ENCODE results near the gene ATP6V0B. TPM values are rescaled to one million over a fixed set of nuclear protein-coding genes. Genes with fewer than 3 reads are reported as not detected.

Gene ATP6V0B
- polyA plus RNA-seq, 4 donors, result 104 to 245 (median 161) TPM

DNA sequence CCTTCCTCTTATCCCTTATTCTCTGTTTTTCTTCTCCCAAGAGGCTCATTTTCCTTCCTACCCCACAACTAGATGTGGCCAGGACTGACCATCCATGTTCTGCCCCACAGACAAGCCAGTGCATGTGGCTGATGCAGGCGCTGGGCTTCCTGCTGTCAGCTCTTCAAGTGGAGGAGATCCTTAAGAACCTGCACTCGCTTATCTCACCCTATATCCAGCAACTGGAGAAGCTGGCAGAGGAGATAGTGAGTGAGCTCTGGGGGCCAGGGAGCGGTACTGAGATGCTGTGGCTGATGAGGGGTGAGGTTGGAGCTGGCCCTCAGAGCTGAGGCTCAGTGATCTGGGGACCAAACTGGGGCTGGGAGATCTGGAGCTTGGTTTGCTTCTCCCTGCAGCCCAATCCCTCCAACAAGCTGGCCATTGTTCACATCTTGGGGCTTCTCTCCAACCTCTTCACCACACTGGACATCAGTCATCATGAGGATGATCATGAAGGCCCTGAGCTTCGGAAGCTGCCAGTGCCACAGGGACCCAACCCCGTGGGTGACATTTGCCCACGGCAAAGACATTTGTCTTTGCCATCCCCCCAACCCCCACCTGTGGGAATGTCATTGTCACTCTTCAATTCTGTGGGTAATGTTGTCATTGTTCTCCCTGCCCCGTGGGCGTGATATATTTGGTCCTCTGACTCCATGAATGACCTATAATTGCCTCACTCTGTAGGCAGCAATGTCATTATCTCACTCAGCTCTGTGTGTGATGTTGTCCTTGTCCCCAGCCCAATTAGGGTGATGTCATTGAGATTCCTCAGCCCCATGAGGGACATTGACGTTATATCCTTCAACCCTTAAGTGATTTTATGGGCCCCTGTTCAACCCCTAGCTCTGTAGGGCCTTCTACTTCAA lies 16.2 kb upstream of the ATP6V0B start:
- Histone ChIP-seq H3K4me3 (ENCODE audit: low read depth in 1 of 3, low read length in 3 of 3) (no peak overlapping the region), H3K36me3 (ENCODE audit: control insufficient read depth in 3 of 3, insufficient read depth in 2 of 3, low read depth in 1 of 3, low read length in 3 of 3) (peaks cover 6 to 64% (median 12%) of the 10 kb centered on the region in 3 donors), H3K4me1 (ENCODE audit: control insufficient read depth in 3 of 3, insufficient read depth in 2 of 3, low read depth in 1 of 3, low read length in 2 of 3) (no peaks in the 10 kb centered on the region), H3K27me3 (ENCODE audit: control insufficient read depth in 3 of 3, insufficient read depth in 3 of 3, low read length in 3 of 3) (no peaks in the 10 kb centered on the region), H3K27ac (ENCODE audit: low read depth in 1 of 3, low read length in 2 of 3) (no peak overlapping the region), H3K9me3 (ENCODE audit: control insufficient read depth in 2 of 2, insufficient read depth in 1 of 2, low read depth in 1 of 2, low read length in 1 of 2) (no peaks in the 10 kb centered on the region)
- 90 to 93% (median 92%) methylated on average over 9 of the region's 9 CpGs for WGBS, 3 donors
- DNase-seq (no peak), FAIRE-seq (no peak)

DNA sequence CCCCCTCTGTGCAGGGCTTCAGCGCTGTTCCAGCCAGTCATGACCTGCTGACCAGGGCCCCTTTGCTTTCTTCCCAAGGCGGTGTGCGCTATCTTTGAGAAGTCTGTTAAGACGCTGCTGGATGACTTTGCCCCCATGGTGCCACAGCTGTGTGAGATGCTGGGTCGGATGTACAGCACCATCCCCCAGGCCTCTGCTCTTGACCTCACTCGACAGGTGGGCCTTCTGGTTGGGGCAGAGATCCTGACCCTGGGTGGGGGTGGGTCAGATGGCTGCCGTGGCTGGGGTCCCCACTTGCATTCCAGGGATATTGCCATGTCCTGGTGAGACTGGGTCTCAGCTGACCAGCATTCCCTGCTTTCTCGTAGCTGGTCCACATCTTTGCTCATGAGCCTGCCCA lies 14.0 kb upstream of the ATP6V0B start:
- Histone ChIP-seq H3K36me3 (ENCODE audit: control insufficient read depth in 3 of 3, insufficient read depth in 2 of 3, low read depth in 1 of 3, low read length in 3 of 3) (peaks cover 6 to 76% (median 12%) of the 10 kb centered on the region in 3 donors), H3K4me3 (ENCODE audit: low read depth in 1 of 3, low read length in 3 of 3) (no peak overlapping the region), H3K9me3 (ENCODE audit: control insufficient read depth in 2 of 2, insufficient read depth in 1 of 2, low read depth in 1 of 2, low read length in 1 of 2) (no peaks in the 10 kb centered on the region), H3K27ac (ENCODE audit: low read depth in 1 of 3, low read length in 2 of 3) (no peak overlapping the region), H3K27me3 (ENCODE audit: control insufficient read depth in 3 of 3, insufficient read depth in 3 of 3, low read length in 3 of 3) (no peaks in the 10 kb centered on the region), H3K4me1 (ENCODE audit: control insufficient read depth in 3 of 3, insufficient read depth in 2 of 3, low read depth in 1 of 3, low read length in 2 of 3) (no peaks in the 10 kb centered on the region)
- no peak for FAIRE-seq
- WGBS, 3 donors, result 94 to 96% (median 95%) methylated on average over 8 of the region's 8 CpGs
- DNase-seq, result no peak

DNA sequence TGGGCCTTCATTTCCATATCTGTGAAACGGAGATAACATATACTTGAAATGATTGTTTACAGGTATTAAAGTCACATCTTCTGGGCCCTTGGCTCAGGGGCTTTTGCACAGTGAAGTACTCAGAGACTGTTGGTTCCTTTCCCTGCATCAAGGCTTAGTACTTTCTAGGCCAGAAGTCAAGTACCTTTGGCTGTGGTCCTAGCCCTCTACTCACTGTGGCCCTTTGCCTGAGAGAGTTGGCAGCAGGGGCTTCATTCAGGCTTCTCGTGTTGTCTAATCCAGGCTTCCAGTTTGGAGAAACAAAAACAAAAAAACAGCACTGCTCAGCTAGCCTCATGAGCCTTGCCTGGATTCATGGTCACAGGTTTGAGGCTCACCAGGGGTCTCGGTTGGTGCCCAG lies 13.1 kb upstream of the ATP6V0B start:
- Histone ChIP-seq H3K36me3 (ENCODE audit: control insufficient read depth in 3 of 3, insufficient read depth in 2 of 3, low read depth in 1 of 3, low read length in 3 of 3) (peaks cover 6 to 78% (median 8%) of the 10 kb centered on the region in 3 donors), H3K4me1 (ENCODE audit: control insufficient read depth in 3 of 3, insufficient read depth in 2 of 3, low read depth in 1 of 3, low read length in 2 of 3) (no peaks in the 10 kb centered on the region), H3K27me3 (ENCODE audit: control insufficient read depth in 3 of 3, insufficient read depth in 3 of 3, low read length in 3 of 3) (no peaks in the 10 kb centered on the region), H3K9me3 (ENCODE audit: control insufficient read depth in 2 of 2, insufficient read depth in 1 of 2, low read depth in 1 of 2, low read length in 1 of 2) (no peaks in the 10 kb centered on the region), H3K4me3 (ENCODE audit: low read depth in 1 of 3, low read length in 3 of 3) (no peak overlapping the region), H3K27ac (ENCODE audit: low read depth in 1 of 3, low read length in 2 of 3) (no peak overlapping the region)
- WGBS, 3 donors, result 81 to 98% (median 91%) methylated on average over 3 of the region's 3 CpGs
- DNase-seq (no peak), FAIRE-seq (no peak)

DNA sequence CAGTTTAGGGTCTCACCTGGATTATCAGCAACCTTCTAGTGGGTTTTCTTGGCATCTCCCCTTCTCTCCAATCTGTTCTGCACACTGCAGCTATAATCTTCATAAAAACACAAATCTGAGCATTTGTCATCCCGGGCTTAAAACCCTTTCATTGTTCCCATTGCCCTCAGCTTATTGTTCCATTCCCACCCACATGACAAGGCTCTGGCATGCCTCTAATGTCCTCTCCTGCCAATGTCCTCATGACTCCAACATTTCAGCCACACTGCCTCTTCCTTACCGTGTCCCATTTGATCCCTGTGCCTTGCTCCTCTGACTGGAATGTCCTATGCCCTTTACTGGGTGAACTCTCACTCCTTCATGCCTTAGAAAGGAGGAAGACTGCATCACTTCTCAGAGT lies 12.4 kb upstream of the ATP6V0B start:
- Histone ChIP-seq H3K36me3 (ENCODE audit: control insufficient read depth in 3 of 3, insufficient read depth in 2 of 3, low read depth in 1 of 3, low read length in 3 of 3) (peaks cover 6 to 78% (median 8%) of the 10 kb centered on the region in 3 donors), H3K4me3 (ENCODE audit: low read depth in 1 of 3, low read length in 3 of 3) (no peak overlapping the region), H3K4me1 (ENCODE audit: control insufficient read depth in 3 of 3, insufficient read depth in 2 of 3, low read depth in 1 of 3, low read length in 2 of 3) (no peaks in the 10 kb centered on the region), H3K27ac (ENCODE audit: low read depth in 1 of 3, low read length in 2 of 3) (no peak overlapping the region), H3K27me3 (ENCODE audit: control insufficient read depth in 3 of 3, insufficient read depth in 3 of 3, low read length in 3 of 3) (no peaks in the 10 kb centered on the region), H3K9me3 (ENCODE audit: control insufficient read depth in 2 of 2, insufficient read depth in 1 of 2, low read depth in 1 of 2, low read length in 1 of 2) (no peaks in the 10 kb centered on the region)
- WGBS, 3 donors, result 87 to 95% (median 94%) methylated on average over 2 of the region's 2 CpGs
- DNase-seq, result no peak
- no peak for FAIRE-seq

DNA sequence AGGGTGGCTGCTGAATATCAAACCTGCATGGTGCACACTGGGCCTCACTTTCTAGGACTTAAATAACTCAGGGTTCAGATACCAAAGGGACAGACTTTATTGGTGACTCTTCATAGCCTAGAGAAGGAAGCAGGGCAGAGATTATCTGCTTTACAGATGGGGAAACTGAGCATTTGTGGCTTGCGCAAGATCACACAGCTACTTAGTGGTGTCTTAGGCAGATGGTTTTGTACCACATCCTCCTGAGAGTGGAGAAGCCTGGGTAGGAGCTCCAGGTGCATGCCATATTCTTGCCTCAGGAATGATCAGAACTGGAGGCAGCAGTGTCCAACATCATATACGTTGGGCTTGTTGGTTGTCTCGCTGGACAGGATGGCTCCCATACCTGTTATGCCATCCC lies 11.8 kb upstream of the ATP6V0B start:
- no peaks in the 10 kb centered on the region for H3K27me3 ChIP-seq (ENCODE audit: control insufficient read depth in 3 of 3, insufficient read depth in 3 of 3, low read length in 3 of 3)
- peaks cover 0 to 3% of the 10 kb centered on the region in 2 donors for H3K9me3 ChIP-seq (ENCODE audit: control insufficient read depth in 2 of 2, insufficient read depth in 1 of 2, low read depth in 1 of 2, low read length in 1 of 2)
- peaks cover 3 to 78% (median 8%) of the 10 kb centered on the region in 3 donors for H3K36me3 ChIP-seq (ENCODE audit: control insufficient read depth in 3 of 3, insufficient read depth in 2 of 3, low read depth in 1 of 3, low read length in 3 of 3)
- H3K4me1 ChIP-seq (ENCODE audit: control insufficient read depth in 3 of 3, insufficient read depth in 2 of 3, low read depth in 1 of 3, low read length in 2 of 3), result no peaks in the 10 kb centered on the region
- H3K27ac ChIP-seq (ENCODE audit: low read depth in 1 of 3, low read length in 2 of 3), result no peak overlapping the region
- no peak for DNase-seq
- 92 to 98% (median 96%) methylated on average over 3 of the region's 3 CpGs for WGBS, 3 donors
- FAIRE-seq, result no peak
- H3K4me3 ChIP-seq (ENCODE audit: low read depth in 1 of 3, low read length in 3 of 3), result no peak overlapping the region

DNA sequence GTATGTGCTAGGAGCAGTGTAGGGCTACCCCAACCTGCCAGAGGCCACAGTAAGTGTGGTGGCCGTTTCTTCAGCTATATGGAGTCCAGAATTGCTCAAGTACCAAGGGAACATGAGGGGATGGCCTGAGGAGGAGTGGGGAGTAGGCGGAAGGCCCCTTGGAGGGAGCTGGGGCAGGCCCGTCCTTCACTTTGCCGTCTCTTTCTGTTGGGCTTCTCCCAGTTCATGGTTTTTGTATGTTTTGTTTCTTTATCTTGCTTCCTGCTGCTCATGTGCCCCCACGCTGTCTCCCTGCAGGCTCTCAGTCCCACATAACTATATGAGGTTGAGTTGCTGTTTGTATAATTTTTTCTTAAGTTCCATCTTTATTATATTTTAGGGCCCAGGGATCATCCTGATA lies 10.9 kb upstream of the ATP6V0B start:
- peaks cover 0 to 8% of the 10 kb centered on the region in 2 donors for H3K9me3 ChIP-seq (ENCODE audit: control insufficient read depth in 2 of 2, insufficient read depth in 1 of 2, low read depth in 1 of 2, low read length in 1 of 2)
- H3K36me3 ChIP-seq (ENCODE audit: control insufficient read depth in 3 of 3, insufficient read depth in 2 of 3, low read depth in 1 of 3, low read length in 3 of 3), result peaks cover 2 to 72% (median 6%) of the 10 kb centered on the region in 3 donors
- DNase-seq (no peak), FAIRE-seq (no peak)
- no peaks in the 10 kb centered on the region for H3K4me1 ChIP-seq (ENCODE audit: control insufficient read depth in 3 of 3, insufficient read depth in 2 of 3, low read depth in 1 of 3, low read length in 2 of 3)
- 84 to 94% (median 86%) methylated on average over 5 of the region's 5 CpGs for WGBS, 3 donors
- H3K4me3 ChIP-seq (ENCODE audit: low read depth in 1 of 3, low read length in 3 of 3), result no peak overlapping the region
- no peak overlapping the region for H3K27ac ChIP-seq (ENCODE audit: low read depth in 1 of 3, low read length in 2 of 3)
- no peaks in the 10 kb centered on the region for H3K27me3 ChIP-seq (ENCODE audit: control insufficient read depth in 3 of 3, insufficient read depth in 3 of 3, low read length in 3 of 3)

DNA sequence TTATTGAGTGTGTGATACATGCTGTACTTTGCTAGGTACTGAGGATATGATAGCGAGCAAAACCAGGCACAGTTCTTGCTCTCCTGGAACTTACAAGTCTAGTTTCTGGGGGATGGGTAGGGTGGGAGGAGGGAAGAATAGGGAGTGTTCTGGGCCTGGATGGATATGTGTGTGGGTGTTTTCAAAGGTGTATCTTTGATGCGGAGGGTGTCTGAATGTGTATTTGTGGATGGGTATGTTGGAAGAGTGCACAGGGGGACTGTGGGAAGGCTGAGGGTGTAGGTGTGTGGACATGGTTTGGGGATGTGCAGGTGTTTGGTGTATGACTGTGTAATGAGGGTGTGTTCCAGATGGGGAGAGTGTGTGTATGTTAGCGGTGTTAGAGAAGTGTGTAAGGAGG lies 9.4 kb upstream of the ATP6V0B start:
- FAIRE-seq, result no peak
- Histone ChIP-seq H3K9me3 (ENCODE audit: control insufficient read depth in 2 of 2, insufficient read depth in 1 of 2, low read depth in 1 of 2, low read length in 1 of 2) (peaks cover 0 to 8% of the 10 kb centered on the region in 2 donors), H3K4me1 (ENCODE audit: control insufficient read depth in 3 of 3, insufficient read depth in 2 of 3, low read depth in 1 of 3, low read length in 2 of 3) (peaks cover under 1 to 2% (median under 1%) of the 10 kb centered on the region in 3 donors), H3K36me3 (ENCODE audit: control insufficient read depth in 3 of 3, insufficient read depth in 2 of 3, low read depth in 1 of 3, low read length in 3 of 3) (peaks cover 2 to 64% (median 6%) of the 10 kb centered on the region in 3 donors), H3K4me3 (ENCODE audit: low read depth in 1 of 3, low read length in 3 of 3) (no peak overlapping the region), H3K27ac (ENCODE audit: low read depth in 1 of 3, low read length in 2 of 3) (no peak overlapping the region), H3K27me3 (ENCODE audit: control insufficient read depth in 3 of 3, insufficient read depth in 3 of 3, low read length in 3 of 3) (no peaks in the 10 kb centered on the region)
- WGBS, 3 donors, result 84 to 97% (median 96%) methylated on average over 3 of the region's 3 CpGs
- DNase-seq, result no peak

DNA sequence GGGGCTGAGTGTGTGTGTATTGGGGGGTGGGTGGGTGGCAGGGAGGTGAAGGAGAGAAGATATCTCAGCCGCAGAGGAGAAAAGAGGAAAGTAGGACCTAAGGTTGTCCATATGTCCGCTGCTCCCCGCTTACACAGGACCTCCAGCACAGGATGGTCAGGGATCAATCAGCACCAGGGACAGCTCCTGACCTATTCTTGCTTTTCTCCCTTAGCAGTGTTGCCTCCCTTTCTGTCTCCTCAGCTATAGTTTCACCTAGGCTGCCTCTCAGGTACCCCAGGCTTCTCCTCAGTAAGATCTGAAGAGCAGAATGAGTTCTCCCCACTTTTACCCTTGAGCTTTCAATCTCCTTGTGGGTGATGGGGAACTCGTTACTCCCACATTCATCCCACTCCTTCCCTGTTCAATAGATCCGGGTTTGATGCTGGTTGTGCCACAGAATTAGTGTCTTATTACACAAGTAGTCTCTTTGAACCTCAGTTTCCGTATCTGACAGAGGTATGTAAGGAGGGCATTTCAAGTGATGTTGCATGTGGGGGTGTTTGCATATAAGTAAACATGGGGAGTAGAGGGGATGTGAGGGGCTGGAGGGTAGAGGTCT lies 6.3 kb upstream of the ATP6V0B start:
- DNase-seq (peak in 1 of 2 donors; percentile 54), FAIRE-seq (no peak)
- H3K27me3 ChIP-seq (ENCODE audit: control insufficient read depth in 3 of 3, insufficient read depth in 3 of 3, low read length in 3 of 3), result no peaks in the 10 kb centered on the region
- no peak overlapping the region for H3K4me3 ChIP-seq (ENCODE audit: low read depth in 1 of 3, low read length in 3 of 3)
- 88 to 92% (median 92%) methylated on average over 6 of the region's 6 CpGs for WGBS, 3 donors
- peaks cover 0 to 8% of the 10 kb centered on the region in 2 donors for H3K9me3 ChIP-seq (ENCODE audit: control insufficient read depth in 2 of 2, insufficient read depth in 1 of 2, low read depth in 1 of 2, low read length in 1 of 2)
- peaks cover 0 to 59% (median 0%) of the 10 kb centered on the region in 3 donors for H3K36me3 ChIP-seq (ENCODE audit: control insufficient read depth in 3 of 3, insufficient read depth in 2 of 3, low read depth in 1 of 3, low read length in 3 of 3)
- peaks cover 6 to 7% (median 6%) of the 10 kb centered on the region in 3 donors for H3K4me1 ChIP-seq (ENCODE audit: control insufficient read depth in 3 of 3, insufficient read depth in 2 of 3, low read depth in 1 of 3, low read length in 2 of 3)
- H3K27ac ChIP-seq (ENCODE audit: low read depth in 1 of 3, low read length in 2 of 3), result no peak overlapping the region
